ENCODE measurements around the gene SLC35A2.

SLC35A2 gene

GRCh38 chrX:48911412-48912182, at the start of gene SLC35A2:
SLC35A2 (minus strand) TSS chrX:48911646; CDS start chrX:48911636, 10 bp downstream.
- Mint-ChIP-seq H3K4me1 (peaks cover 22% of the 10 kb centered on the region), H3K4me3 (peak within 1 kb of the TSS; percentile 96), H3K9me3 (no peaks in the 10 kb centered on the region), H3K27ac (ENCODE audit: low read depth) (peak within 1 kb of the TSS; percentile 98), H3K36me3 (ENCODE audit: insufficient read depth) (peaks cover 61% of the 10 kb centered on the region), H3K27me3 (no peaks in the 10 kb centered on the region)
- DNase-seq (ENCODE audit: low spot score in 2 of 2) (peak; percentile 76 to 81), ATAC-seq (replicated peaks; ENCODE audit: extremely low read depth, poor library complexity, severe bottlenecking) (peak; percentile 84)

- Mint-ChIP-seq H3K27me3 (no peaks in the 10 kb centered on the region), H3K4me3 (peak overlapping the region; percentile 45), H3K27ac (ENCODE audit: low read depth) (peak overlapping the region; percentile 84), H3K4me1 (peaks cover 15% of the 10 kb centered on the region), H3K36me3 (ENCODE audit: insufficient read depth) (peaks cover 27% of the 10 kb centered on the region), H3K9me3 (no peaks in the 10 kb centered on the region)
- ATAC-seq (replicated peaks; ENCODE audit: extremely low read depth, poor library complexity, severe bottlenecking) (no peak), DNase-seq (ENCODE audit: low spot score in 2 of 2) (no peak)
Observed at GRCh38 chrX:48960291-48960690, 48.8 kb upstream of the SLC35A2 start.

GRCh38 chrX:48958635-48959094, 47.2 kb upstream of the SLC35A2 start:
- Mint-ChIP-seq H3K9me3 (no peaks in the 10 kb centered on the region), H3K27ac (ENCODE audit: low read depth) (peak overlapping the region; percentile 100), H3K4me1 (peaks cover 24% of the 10 kb centered on the region), H3K4me3 (peak overlapping the region; percentile 96), H3K27me3 (no peaks in the 10 kb centered on the region), H3K36me3 (ENCODE audit: insufficient read depth) (peaks cover 34% of the 10 kb centered on the region)
- ATAC-seq (replicated peaks; ENCODE audit: extremely low read depth, poor library complexity, severe bottlenecking) = no peak
- DNase-seq (ENCODE audit: low spot score in 2 of 2) = peak; percentile 14 to 20

- Mint-ChIP-seq H3K4me1 (peaks cover 27% of the 10 kb centered on the region), H3K4me3 (peak overlapping the region; percentile 96), H3K27ac (ENCODE audit: low read depth) (peak overlapping the region; percentile 100), H3K9me3 (no peaks in the 10 kb centered on the region), H3K36me3 (ENCODE audit: insufficient read depth) (peaks cover 34% of the 10 kb centered on the region), H3K27me3 (no peaks in the 10 kb centered on the region)
- peak; percentile 82 to 93 for DNase-seq (ENCODE audit: low spot score in 2 of 2)
- peak; percentile 80 for ATAC-seq (replicated peaks; ENCODE audit: extremely low read depth, poor library complexity, severe bottlenecking)
Observed at GRCh38 chrX:48957827-48958634, 46.6 kb upstream of the SLC35A2 start.

GRCh38 chrX:48957477-48957826, 46.0 kb upstream of the SLC35A2 start, which contains the start of gene OTUD5:
OTUD5 (minus strand) TSS chrX:48957607; CDS start chrX:48957570, 37 bp downstream.
- no peaks in the 10 kb centered on the region for H3K9me3 Mint-ChIP-seq
- peak within 1 kb of the TSS; percentile 96 for H3K4me3 Mint-ChIP-seq
- peaks cover 32% of the 10 kb centered on the region for H3K4me1 Mint-ChIP-seq
- no peaks in the 10 kb centered on the region for H3K27me3 Mint-ChIP-seq
- peak; percentile 57 for ATAC-seq (replicated peaks; ENCODE audit: extremely low read depth, poor library complexity, severe bottlenecking)
- DNase-seq (ENCODE audit: low spot score in 2 of 2) = peak; percentile 50 to 72
- H3K27ac Mint-ChIP-seq (ENCODE audit: low read depth) = peak within 1 kb of the TSS; percentile 100
- peaks cover 34% of the 10 kb centered on the region for H3K36me3 Mint-ChIP-seq (ENCODE audit: insufficient read depth)

GRCh38 chrX:48956728-48957414, 45.4 kb upstream of the SLC35A2 start:
- H3K4me3 Mint-ChIP-seq = peak overlapping the region; percentile 96
- no peaks in the 10 kb centered on the region for H3K27me3 Mint-ChIP-seq
- H3K27ac Mint-ChIP-seq (ENCODE audit: low read depth) = peak overlapping the region; percentile 100
- peaks cover 32% of the 10 kb centered on the region for H3K36me3 Mint-ChIP-seq (ENCODE audit: insufficient read depth)
- peaks cover 38% of the 10 kb centered on the region for H3K4me1 Mint-ChIP-seq
- DNase-seq (ENCODE audit: low spot score in 2 of 2) (peak; percentile 41 to 43), ATAC-seq (replicated peaks; ENCODE audit: extremely low read depth, poor library complexity, severe bottlenecking) (peak; percentile 19)
- H3K9me3 Mint-ChIP-seq = no peaks in the 10 kb centered on the region

- Mint-ChIP-seq H3K9me3 (no peaks in the 10 kb centered on the region), H3K4me1 (peaks cover 33% of the 10 kb centered on the region)
- no peak for ATAC-seq (replicated peaks; ENCODE audit: extremely low read depth, poor library complexity, severe bottlenecking)
Observed at GRCh38 chrX:48948589-48948988, 37.1 kb upstream of the SLC35A2 start.

GRCh38 chrX:48945517-48946348, 34.3 kb upstream of the SLC35A2 start:
- H3K4me1 Mint-ChIP-seq = peaks cover 40% of the 10 kb centered on the region
- peaks cover 10% of the 10 kb centered on the region for H3K36me3 Mint-ChIP-seq (ENCODE audit: insufficient read depth)
- H3K27ac Mint-ChIP-seq (ENCODE audit: low read depth) = no peak overlapping the region
- no peaks in the 10 kb centered on the region for H3K27me3 Mint-ChIP-seq
- no peaks in the 10 kb centered on the region for H3K9me3 Mint-ChIP-seq
- DNase-seq (ENCODE audit: low spot score in 2 of 2) (peak in 1 of 2 donors; percentile 37), ATAC-seq (replicated peaks; ENCODE audit: extremely low read depth, poor library complexity, severe bottlenecking) (no peak)
- no peak overlapping the region for H3K4me3 Mint-ChIP-seq

More at GRCh38 chrX:48948589-48948988, 37.1 kb upstream of the SLC35A2 start:
- DNase-seq (ENCODE audit: low spot score in 2 of 2) = no peak
- no peaks in the 10 kb centered on the region for H3K27me3 Mint-ChIP-seq
- H3K27ac Mint-ChIP-seq (ENCODE audit: low read depth) = peak overlapping the region; percentile 35
- H3K36me3 Mint-ChIP-seq (ENCODE audit: insufficient read depth) = peaks cover 3% of the 10 kb centered on the region
- H3K4me3 Mint-ChIP-seq = no peak overlapping the region

GRCh38 chrX:48942895-48943294, 31.4 kb upstream of the SLC35A2 start:
- Mint-ChIP-seq H3K4me1 (peaks cover 66% of the 10 kb centered on the region), H3K27ac (ENCODE audit: low read depth) (peak overlapping the region; percentile 92), H3K36me3 (ENCODE audit: insufficient read depth) (peaks cover 19% of the 10 kb centered on the region), H3K27me3 (no peaks in the 10 kb centered on the region), H3K9me3 (no peaks in the 10 kb centered on the region), H3K4me3 (no peak overlapping the region)
- DNase-seq (ENCODE audit: low spot score in 2 of 2) (no peak), ATAC-seq (replicated peaks; ENCODE audit: extremely low read depth, poor library complexity, severe bottlenecking) (no peak)

- Mint-ChIP-seq H3K36me3 (ENCODE audit: insufficient read depth) (peaks cover 24% of the 10 kb centered on the region), H3K4me1 (peaks cover 79% of the 10 kb centered on the region), H3K4me3 (peak overlapping the region; percentile 80), H3K27me3 (no peaks in the 10 kb centered on the region), H3K27ac (ENCODE audit: low read depth) (peak overlapping the region; percentile 95), H3K9me3 (no peaks in the 10 kb centered on the region)
- no peak for ATAC-seq (replicated peaks; ENCODE audit: extremely low read depth, poor library complexity, severe bottlenecking)
- no peak for DNase-seq (ENCODE audit: low spot score in 2 of 2)
Observed at GRCh38 chrX:48940404-48940955, 29.0 kb upstream of the SLC35A2 start.

- ATAC-seq (replicated peaks; ENCODE audit: extremely low read depth, poor library complexity, severe bottlenecking) (peak; percentile 6), DNase-seq (ENCODE audit: low spot score in 2 of 2) (no peak)
- H3K27ac Mint-ChIP-seq (ENCODE audit: low read depth) = peak overlapping the region; percentile 95
- peaks cover 86% of the 10 kb centered on the region for H3K4me1 Mint-ChIP-seq
- H3K36me3 Mint-ChIP-seq (ENCODE audit: insufficient read depth) = peaks cover 27% of the 10 kb centered on the region
- H3K27me3 Mint-ChIP-seq = no peaks in the 10 kb centered on the region
- no peaks in the 10 kb centered on the region for H3K9me3 Mint-ChIP-seq
- H3K4me3 Mint-ChIP-seq = peak overlapping the region; percentile 80
Observed at GRCh38 chrX:48939524-48940228, 28.2 kb upstream of the SLC35A2 start.

Measured in central memory CD8-positive, alpha-beta T cell (primary cell).